ENCODE measurements around the gene BRAT1. TPM values are rescaled to one million over a fixed set of nuclear protein-coding genes. Genes with fewer than 3 reads are reported as not detected.
"Not testable (repeated sequence)": the region's sequence is repeated elsewhere in the genome, so short reads cannot be mapped to it uniquely, and the experiment has no call there.

The BRAT1 gene
- total RNA-seq, 2 experiments from 2014 or later, result 31.1 to 32.9 TPM

GRCh38 chr7:2544541-2545188 lies 10.7 kb downstream of the BRAT1 start:
- H3K27ac Mint-ChIP-seq, result no peak overlapping the region
- DNase-seq, result no peak
- CTCF ChIA-PET, result no interaction called here
- no peaks in the 10 kb centered on the region for H3K27me3 Mint-ChIP-seq
- POLR2A ChIA-PET, result interaction anchor here (0.9 to 1.4 kb wide), 2 partner anchors 15 to 18 kb away, joined by 3 read pairs; no protein-coding TSS in a partner anchor
- no peaks in the 10 kb centered on the region for H3K9me3 Mint-ChIP-seq
- no peak overlapping the region for H3K4me3 Mint-ChIP-seq
- peaks cover 36% of the 10 kb centered on the region for H3K36me3 Mint-ChIP-seq (ENCODE audit: low read depth)
- peaks cover 5% of the 10 kb centered on the region for H3K4me1 Mint-ChIP-seq

- Mint-ChIP-seq H3K9me3 (no peaks in the 10 kb centered on the region), H3K36me3 (ENCODE audit: low read depth) (peaks cover 30% of the 10 kb centered on the region), H3K27me3 (no peaks in the 10 kb centered on the region), H3K4me3 (no peak overlapping the region), H3K27ac (no peak overlapping the region), H3K4me1 (no peaks in the 10 kb centered on the region)
- DNase-seq, result no peak
- CTCF ChIA-PET, result interaction anchor here (0.6 to 1.2 kb wide), 2 partner anchors 13 to 82 kb away, joined by 3 read pairs; no protein-coding TSS in a partner anchor
- POLR2A ChIA-PET, result interaction anchor here (0.9 kb wide), 2 partner anchors 13 to 23 kb away, joined by 3 to 4 read pairs; no protein-coding TSS in a partner anchor
Observed at GRCh38 chr7:2542916-2543871, 12.1 kb downstream of the BRAT1 start.

- no peaks in the 10 kb centered on the region for H3K4me1 Mint-ChIP-seq
- ChIA-PET POLR2A (interaction anchor here (0.9 to 3.0 kb wide), 4 partner anchors 12 to 31 kb away, joined by 3 to 14 read pairs (median 4); no protein-coding TSS in a partner anchor), CTCF (interaction anchor here (1.2 kb wide), 1 partner anchor 14 kb away, joined by 3 read pairs; no protein-coding TSS in a partner anchor)
- H3K27me3 Mint-ChIP-seq, result no peaks in the 10 kb centered on the region
- H3K27ac Mint-ChIP-seq, result no peak overlapping the region
- H3K4me3 Mint-ChIP-seq, result no peak overlapping the region
- DNase-seq, result no peak
- no peaks in the 10 kb centered on the region for H3K9me3 Mint-ChIP-seq
- peaks cover 24% of the 10 kb centered on the region for H3K36me3 Mint-ChIP-seq (ENCODE audit: low read depth)
Observed at GRCh38 chr7:2542011-2542915, 13.1 kb downstream of the BRAT1 start.

GRCh38 chr7:2541291-2542010 lies 13.9 kb downstream of the BRAT1 start:
- Mint-ChIP-seq H3K9me3 (no peaks in the 10 kb centered on the region), H3K27me3 (no peaks in the 10 kb centered on the region), H3K36me3 (ENCODE audit: low read depth) (peaks cover 17% of the 10 kb centered on the region), H3K4me3 (no peak overlapping the region), H3K4me1 (no peaks in the 10 kb centered on the region), H3K27ac (no peak overlapping the region)
- ChIA-PET POLR2A (interaction anchor here (1.0 to 3.0 kb wide), 7 partner anchors 11 to 62 kb away, joined by 3 to 14 read pairs (median 4); partner anchors contain the start of gene BRAT1), CTCF (interaction anchor here (1.2 kb wide), 1 partner anchor 14 kb away, joined by 3 read pairs; no protein-coding TSS in a partner anchor)
- no peak for DNase-seq

- no peak for DNase-seq
- Mint-ChIP-seq H3K4me1 (no peaks in the 10 kb centered on the region), H3K9me3 (no peaks in the 10 kb centered on the region), H3K27me3 (no peaks in the 10 kb centered on the region), H3K36me3 (ENCODE audit: low read depth) (peaks cover 10% of the 10 kb centered on the region), H3K27ac (no peak overlapping the region), H3K4me3 (no peak overlapping the region)
- ChIA-PET POLR2A (interaction anchor here (0.7 to 3.0 kb wide), 7 partner anchors 10 to 61 kb away, joined by 3 to 14 read pairs (median 7); partner anchors contain the start of gene BRAT1), CTCF (no interaction called here)
Observed at GRCh38 chr7:2540641-2541051, 14.7 kb downstream of the BRAT1 start.

GRCh38 chr7:2540133-2540532 lies 15.2 kb downstream of the BRAT1 start:
- H3K36me3 Mint-ChIP-seq (ENCODE audit: low read depth), result peaks cover 10% of the 10 kb centered on the region
- no peak for DNase-seq
- H3K4me1 Mint-ChIP-seq, result no peaks in the 10 kb centered on the region
- no peaks in the 10 kb centered on the region for H3K27me3 Mint-ChIP-seq
- H3K27ac Mint-ChIP-seq, result no peak overlapping the region
- ChIA-PET POLR2A (interaction anchor here (0.7 to 3.0 kb wide), 7 partner anchors 10 to 61 kb away, joined by 3 to 14 read pairs (median 7); partner anchors contain the start of gene BRAT1), CTCF (no interaction called here)
- no peak overlapping the region for H3K4me3 Mint-ChIP-seq
- no peaks in the 10 kb centered on the region for H3K9me3 Mint-ChIP-seq

- Mint-ChIP-seq H3K27ac (no peak overlapping the region), H3K27me3 (no peaks in the 10 kb centered on the region), H3K9me3 (no peaks in the 10 kb centered on the region), H3K4me1 (no peaks in the 10 kb centered on the region), H3K36me3 (ENCODE audit: low read depth) (peaks cover 7% of the 10 kb centered on the region), H3K4me3 (no peak overlapping the region)
- ChIA-PET CTCF (no interaction called here), POLR2A (interaction anchor here (0.6 to 3.0 kb wide), 8 partner anchors 9 to 60 kb away, joined by 3 to 14 read pairs (median 6); no protein-coding TSS in a partner anchor)
- DNase-seq, result no peak
Observed at GRCh38 chr7:2539031-2539911, 16.1 kb downstream of the BRAT1 start.

- POLR2A ChIA-PET, result interaction anchor here (0.9 to 1.7 kb wide), 3 partner anchors 10 to 27 kb away, joined by 3 to 6 read pairs (median 3); no protein-coding TSS in a partner anchor
- DNase-seq, result no peak
- CTCF ChIA-PET, result no interaction called here
- Mint-ChIP-seq H3K4me3 (no peak overlapping the region), H3K27me3 (no peaks in the 10 kb centered on the region), H3K4me1 (no peaks in the 10 kb centered on the region), H3K27ac (no peak overlapping the region), H3K9me3 (no peaks in the 10 kb centered on the region), H3K36me3 (ENCODE audit: low read depth) (peaks cover 7% of the 10 kb centered on the region)
Observed at GRCh38 chr7:2537981-2538851, 17.1 kb downstream of the BRAT1 start.

GRCh38 chr7:2535872-2536627 lies 19.3 kb downstream of the BRAT1 start:
- H3K4me3 Mint-ChIP-seq; CTCF ChIA-PET; DNase-seq; POLR2A ChIA-PET; H3K9me3 Mint-ChIP-seq; H3K27ac Mint-ChIP-seq; H3K27me3 Mint-ChIP-seq; H3K36me3 Mint-ChIP-seq (ENCODE audit: low read depth); H3K4me1 Mint-ChIP-seq: not testable (repeated sequence)

- H3K9me3 Mint-ChIP-seq; H3K36me3 Mint-ChIP-seq (ENCODE audit: low read depth); H3K27ac Mint-ChIP-seq; CTCF ChIA-PET; DNase-seq; H3K4me3 Mint-ChIP-seq; H3K27me3 Mint-ChIP-seq; POLR2A ChIA-PET: not testable (repeated sequence)
- H3K4me1 Mint-ChIP-seq, result peaks cover 27% of the 10 kb centered on the region
Observed at GRCh38 chr7:2534214-2534613, 21.1 kb downstream of the BRAT1 start.

Data from activated CD4-positive, alpha-beta memory T cell treated with anti-CD3 and anti-CD28 coated beads, Interleukin-2, amount 10 ng/mL, durations not matched to agents 7 days and 5 days (primary cell).